Mononuclear cell (primary cell): ENCODE data around the gene CXCR5. TPM values are rescaled to one million over a fixed set of nuclear protein-coding genes. Genes with fewer than 3 reads are reported as not detected.
A peak's percentile ranks its signal among the peaks of the same experiment; 100 is the strongest.

Source experiments
- H3K27me3 ChIP-seq: 2 replicates; pipeline ENCODE4 v1.6.0; 2011; ENCODE audit warnings: low read length, control low read depth; ENCODE audit not compliant: insufficient read depth
- H3K4me1 ChIP-seq: 2 replicates; pipeline ENCODE4 v1.5.1; 2011; ENCODE audit warnings: mild to moderate bottlenecking, low read length, control low read depth; ENCODE audit not compliant: insufficient read depth
- H3K4me3 ChIP-seq: 2 replicates; pipeline ENCODE4 v1.5.1; 2011; ENCODE audit warnings: mild to moderate bottlenecking, low read length, moderate library complexity
- H3K9me3 ChIP-seq: 2 replicates; pipeline ENCODE4 v1.5.1; 2011; ENCODE audit warnings: low read depth, mild to moderate bottlenecking, control low read depth, low read length
- total RNA-seq: library from RNA; depleted of rRNA; stranded (reverse); fragments of >200 nt; gene quantifications from one replicate; pipeline ENCODE4 v1.2.3, GENCODE V29; 2012

Gene CXCR5
- total RNA-seq, 1 donor = 11.1 TPM

DNA sequence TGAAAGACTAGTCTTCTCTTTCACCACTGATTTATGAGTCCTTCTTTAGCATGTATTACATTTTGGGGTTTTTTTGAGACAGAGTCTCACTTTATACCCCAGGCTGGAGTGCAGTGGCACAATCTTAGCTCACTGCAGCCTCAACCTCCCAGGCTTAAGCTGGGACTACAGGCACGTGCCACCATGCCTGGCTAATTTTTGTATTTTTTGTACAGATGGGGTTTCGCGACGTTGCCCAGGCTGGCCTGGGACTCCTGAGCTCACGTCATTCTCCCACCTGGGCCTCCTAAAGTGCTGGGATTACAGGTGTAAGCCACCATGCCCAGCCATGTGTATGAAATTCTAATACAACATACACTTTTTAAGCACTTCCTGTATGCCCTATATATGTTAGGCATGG lies 26.3 kb upstream of the CXCR5 start:
- no peak overlapping the region for H3K4me3 ChIP-seq
- H3K9me3 ChIP-seq = no peaks in the 10 kb centered on the region
- peaks cover 8% of the 10 kb centered on the region for H3K4me1 ChIP-seq
- H3K27me3 ChIP-seq = no peaks in the 10 kb centered on the region

- Histone ChIP-seq H3K9me3 (no peaks in the 10 kb centered on the region), H3K27me3 (no peaks in the 10 kb centered on the region), H3K4me3 (no peak overlapping the region), H3K4me1 (peaks cover 7% of the 10 kb centered on the region)
These were observed 23.7 kb upstream of the CXCR5 start for GRCh38 chr11:118859973-118860372.

- Histone ChIP-seq H3K4me1 (peaks cover 44% of the 10 kb centered on the region), H3K9me3 (no peaks in the 10 kb centered on the region), H3K4me3 (no peak overlapping the region), H3K27me3 (no peaks in the 10 kb centered on the region)
These were observed 15.0 kb upstream of the CXCR5 start for GRCh38 chr11:118868659-118869058.

- Histone ChIP-seq H3K4me3 (no peak overlapping the region), H3K4me1 (peaks cover 62% of the 10 kb centered on the region)
These were observed 13.0 kb upstream of the CXCR5 start for GRCh38 chr11:118870396-118871343.

DNA sequence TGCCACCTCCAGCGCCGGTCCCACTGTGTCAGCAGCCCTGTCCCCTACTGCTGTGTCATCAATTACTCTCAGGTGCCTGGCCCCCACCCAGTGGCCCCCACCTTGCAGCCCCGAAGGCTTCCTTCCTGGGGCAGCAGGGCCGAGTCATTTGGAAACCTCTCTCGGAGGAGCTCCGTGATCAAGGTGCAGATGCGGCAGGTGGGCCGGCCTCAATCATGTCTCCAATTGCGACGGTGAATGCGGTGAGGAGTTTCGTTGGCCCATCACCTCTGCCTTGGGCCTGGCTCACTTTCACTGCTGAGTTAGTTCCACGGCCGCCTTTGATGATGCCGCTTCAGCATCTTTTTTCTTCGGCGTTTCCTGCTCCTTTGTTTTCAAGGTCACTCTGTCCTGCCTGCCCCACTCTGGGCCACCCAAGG lies 11.3 kb upstream of the CXCR5 start:
- Histone ChIP-seq H3K4me3 (no peak overlapping the region), H3K9me3 (no peaks in the 10 kb centered on the region), H3K4me1 (peaks cover 79% of the 10 kb centered on the region)

More at GRCh38 chr11:118870396-118871343, 13.0 kb upstream of the CXCR5 start:
- no peaks in the 10 kb centered on the region for H3K9me3 ChIP-seq
- H3K27me3 ChIP-seq = no peaks in the 10 kb centered on the region

GRCh38 chr11:118873804-118874203 lies 9.9 kb upstream of the CXCR5 start:
- H3K4me1 ChIP-seq = peaks cover 90% of the 10 kb centered on the region
- no peak overlapping the region for H3K4me3 ChIP-seq
- H3K9me3 ChIP-seq = no peaks in the 10 kb centered on the region
- no peaks in the 10 kb centered on the region for H3K27me3 ChIP-seq

More for the DNA sequence above, 11.3 kb upstream of the CXCR5 start:
- no peaks in the 10 kb centered on the region for H3K27me3 ChIP-seq

- Histone ChIP-seq H3K4me3 (no peak overlapping the region), H3K4me1 (peaks cover 81% of the 10 kb centered on the region), H3K27me3 (no peaks in the 10 kb centered on the region), H3K9me3 (no peaks in the 10 kb centered on the region)
These were observed 7.4 kb upstream of the CXCR5 start for GRCh38 chr11:118876286-118876685.

- Histone ChIP-seq H3K4me1 (peaks cover 78% of the 10 kb centered on the region), H3K4me3 (no peak overlapping the region), H3K9me3 (no peaks in the 10 kb centered on the region), H3K27me3 (no peaks in the 10 kb centered on the region)
These were observed 6.1 kb upstream of the CXCR5 start for GRCh38 chr11:118877487-118878162.

DNA sequence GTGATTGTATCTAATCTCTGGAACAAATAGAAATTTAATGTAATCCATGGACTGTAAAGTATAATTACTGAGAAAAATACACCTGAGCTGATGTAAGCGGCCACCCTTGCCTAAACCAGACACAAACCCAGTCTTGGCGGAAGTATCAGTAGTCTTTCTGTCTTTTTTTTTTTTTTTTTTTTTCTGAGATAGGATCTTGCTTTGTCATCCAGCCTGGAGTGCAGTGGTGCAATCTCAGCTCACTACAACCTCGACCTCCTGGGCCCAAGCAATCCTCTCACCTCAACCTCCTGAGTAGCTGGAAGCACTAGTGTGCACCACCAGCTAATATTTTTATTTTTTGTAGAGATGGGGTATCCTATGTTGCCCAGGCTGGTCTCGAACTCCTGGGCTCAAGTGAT lies 5.5 kb upstream of the CXCR5 start:
- H3K4me1 ChIP-seq = peaks cover 79% of the 10 kb centered on the region
- no peaks in the 10 kb centered on the region for H3K9me3 ChIP-seq
- H3K4me3 ChIP-seq = no peak overlapping the region
- H3K27me3 ChIP-seq = no peaks in the 10 kb centered on the region

DNA sequence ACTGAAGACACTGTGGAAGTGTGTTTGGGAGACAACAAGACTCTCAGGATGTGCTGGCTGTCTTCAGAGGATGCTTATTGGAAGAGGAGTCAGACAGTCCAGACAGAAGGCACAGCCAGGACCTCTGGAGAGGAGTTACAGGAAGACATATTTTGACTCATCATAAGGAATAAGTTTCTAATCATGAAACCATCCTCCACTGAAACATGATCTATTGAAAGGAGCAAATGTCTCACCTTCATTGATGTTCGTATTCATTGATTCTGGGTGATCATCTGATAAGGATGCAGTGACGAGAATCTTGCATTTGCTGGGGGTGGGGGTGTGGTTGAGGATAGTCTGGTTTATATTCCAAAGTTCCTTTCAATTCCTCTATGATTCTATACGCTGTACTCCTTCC lies 2.5 kb upstream of the CXCR5 start:
- no peaks in the 10 kb centered on the region for H3K27me3 ChIP-seq
- no peak overlapping the region for H3K4me3 ChIP-seq
- H3K9me3 ChIP-seq = no peaks in the 10 kb centered on the region
- H3K4me1 ChIP-seq = peaks cover 58% of the 10 kb centered on the region

DNA sequence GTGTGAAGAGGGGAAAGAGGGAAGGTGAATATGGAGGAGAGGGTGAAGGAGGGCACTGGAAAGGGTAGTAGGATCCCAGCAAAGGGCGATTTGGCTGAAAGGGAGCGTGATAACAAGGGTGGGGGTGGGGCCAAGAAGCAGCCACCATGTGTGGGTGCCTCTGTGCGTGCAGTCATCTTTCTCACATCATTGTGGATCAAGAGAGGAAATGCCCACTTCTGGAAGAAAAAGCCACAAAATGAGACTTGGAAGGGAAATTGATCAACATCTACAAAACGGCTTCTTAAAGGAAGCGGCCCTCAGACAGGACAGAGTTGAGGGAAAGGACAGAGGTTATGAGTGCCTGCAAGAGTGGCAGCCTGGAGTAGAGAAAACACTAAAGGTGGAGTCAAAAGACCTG lies 1.2 kb upstream of the CXCR5 start:
- Histone ChIP-seq H3K4me1 (peaks cover 53% of the 10 kb centered on the region), H3K27me3 (no peaks in the 10 kb centered on the region), H3K9me3 (no peaks in the 10 kb centered on the region), H3K4me3 (no peak overlapping the region)

DNA sequence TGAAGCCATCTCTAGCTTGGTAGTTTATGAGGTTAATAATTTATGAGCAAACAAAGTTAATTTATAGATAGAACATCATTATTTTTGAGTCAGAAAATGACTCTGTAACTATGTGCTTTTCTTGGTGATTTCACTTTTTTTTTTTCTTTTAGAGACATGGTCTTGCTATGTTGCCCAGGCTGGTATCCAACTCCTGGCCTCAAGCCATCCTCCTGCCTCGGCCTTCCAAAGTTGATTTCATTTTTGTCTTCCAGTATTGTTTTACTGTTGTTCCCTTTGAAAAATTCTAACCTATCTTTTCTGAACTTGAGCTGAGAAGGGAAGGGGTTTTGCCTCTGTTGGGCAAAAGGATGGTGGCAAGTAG lies 706 bp upstream of the CXCR5 start:
- no peaks in the 10 kb centered on the region for H3K27me3 ChIP-seq
- H3K4me3 ChIP-seq = no peak overlapping the region
- H3K4me1 ChIP-seq = peaks cover 53% of the 10 kb centered on the region
- H3K9me3 ChIP-seq = no peaks in the 10 kb centered on the region

- no peaks in the 10 kb centered on the region for H3K9me3 ChIP-seq
- H3K4me3 ChIP-seq = peak overlapping the region; percentile 56
- no peaks in the 10 kb centered on the region for H3K27me3 ChIP-seq
- H3K4me1 ChIP-seq = peaks cover 54% of the 10 kb centered on the region
These were observed 1.2 kb downstream of the CXCR5 start for GRCh38 chr11:118884875-118885274.

DNA sequence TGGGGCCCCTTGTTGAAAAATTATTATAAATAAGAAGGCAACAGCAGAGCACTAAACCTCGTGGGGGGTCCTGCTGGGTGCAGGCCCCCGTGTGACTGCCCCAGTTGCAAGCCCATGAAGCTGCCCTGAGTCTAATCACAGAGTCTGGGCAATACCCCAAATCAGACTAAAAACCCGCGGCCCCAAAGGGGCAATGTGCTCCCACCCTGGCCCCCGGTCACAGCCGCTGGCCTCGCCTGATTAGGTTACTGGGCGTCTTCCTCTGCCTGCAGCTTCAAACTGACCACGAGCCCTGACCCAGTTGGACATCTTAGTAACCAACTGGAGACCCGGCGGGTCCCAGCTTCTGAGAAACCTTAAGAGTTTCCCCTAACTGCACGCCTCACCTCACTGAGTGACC lies 1.6 kb downstream of the CXCR5 start:
- H3K4me1 ChIP-seq = peaks cover 59% of the 10 kb centered on the region
- no peaks in the 10 kb centered on the region for H3K27me3 ChIP-seq
- no peaks in the 10 kb centered on the region for H3K9me3 ChIP-seq

GRCh38 chr11:118885831-118886565 lies 2.3 kb downstream of the CXCR5 start:
- Histone ChIP-seq H3K4me3 (peak overlapping the region; percentile 56), H3K27me3 (no peaks in the 10 kb centered on the region), H3K9me3 (no peaks in the 10 kb centered on the region), H3K4me1 (peaks cover 62% of the 10 kb centered on the region)

More for the DNA sequence above, 1.6 kb downstream of the CXCR5 start:
- H3K4me3 ChIP-seq = peak overlapping the region; percentile 56
